Upper lobe of right lung (tissue), 1 donor: Measurements from ENCODE around the gene GRAMD1B. TPM values are rescaled to one million over a fixed set of nuclear protein-coding genes. Genes with fewer than 3 reads are reported as not detected.
"Not testable (repeated sequence)": the region's sequence is repeated elsewhere in the genome, so short reads cannot be mapped to it uniquely, and the experiment has no call there.

ENCODE experiments used
- ATAC-seq: fragments of 200-7000 bp; cut with Tn5 transposase; one replicate; pipeline ENCODE4 v1.9.1; 2020; ENCODE audit warnings: mild to moderate bottlenecking, moderate library complexity
- DNase-seq: peaks from one replicate; pipeline ENCODE4 v3.0.0-alpha.2; 2020
- H3K27ac ChIP-seq: fragments of 200-600 bp; one replicate; pipeline ENCODE4 v1.8.0; 2022
- H3K27me3 ChIP-seq: fragments of 200-600 bp; one replicate; pipeline ENCODE4 v1.8.0; 2022; ENCODE audit warnings: mild to moderate bottlenecking
- H3K36me3 ChIP-seq: fragments of 200-600 bp; one replicate; pipeline ENCODE4 v1.8.0; 2022
- H3K4me1 ChIP-seq: fragments of 200-600 bp; one replicate; pipeline ENCODE4 v1.8.0; 2022
- H3K4me3 ChIP-seq: fragments of 200-600 bp; one replicate; pipeline ENCODE4 v1.8.0; 2022; ENCODE audit warnings: mild to moderate bottlenecking
- H3K9me3 ChIP-seq: fragments of 200-600 bp; one replicate; pipeline ENCODE4 v1.8.0; 2022
- CTCF ChIP-seq: fragments of 200-600 bp; IDR thresholded peaks from one replicate; pipeline ENCODE4 v1.8.0; 2022; ENCODE audit warnings: antibody characterized with exemption
- intact Hi-C: fragments of 100-400 bp; cut with DNase I; formaldehyde crosslinking; loops from one replicate; pipeline ENCODE4 v1.11.0; 2022
- total RNA-seq: library from RNA; stranded (reverse); fragmentation: NEBNext Ultra II Directional; extraction: Animal tissue kit (Norgen Biotek cat#: 25700); gene quantifications from one replicate; pipeline ENCODE4 v1.2.1, GENCODE V29; 2021
- donor health status: DM: no; HTN: yes; CAD: no; lungs with severe emphysema.

Gene GRAMD1B
- total RNA-seq, 1 donor from 2014 or later = 4.8 TPM

GRCh38 chr11:123510579-123510905 lies 80.5 kb downstream of the GRAMD1B start:
- peaks cover 7% of the 10 kb centered on the region for H3K27me3 ChIP-seq
- no peak overlapping the region for H3K27ac ChIP-seq
- TF ChIP-seq CTCF = no peak
- H3K4me1 ChIP-seq = no peaks in the 10 kb centered on the region
- DNase-seq (no peak), ATAC-seq (no peak)
- H3K4me3 ChIP-seq = no peak overlapping the region
- no peaks in the 10 kb centered on the region for H3K36me3 ChIP-seq
- intact Hi-C loops = no loop called here
- no peaks in the 10 kb centered on the region for H3K9me3 ChIP-seq

- no peak overlapping the region for H3K4me3 ChIP-seq
- H3K4me1 ChIP-seq = no peaks in the 10 kb centered on the region
- DNase-seq (peak; percentile 86), ATAC-seq (peak; percentile 97)
- H3K9me3 ChIP-seq = no peaks in the 10 kb centered on the region
- H3K27me3 ChIP-seq = peaks cover 7% of the 10 kb centered on the region
- TF ChIP-seq CTCF = peak; percentile 82
- no peak overlapping the region for H3K27ac ChIP-seq
- intact Hi-C loops = no loop called here
- H3K36me3 ChIP-seq = no peaks in the 10 kb centered on the region
Measured at GRCh38 chr11:123511037-123511870, 81.2 kb downstream of the GRAMD1B start.

GRCh38 chr11:123513309-123513708 lies 83.2 kb downstream of the GRAMD1B start:
- H3K9me3 ChIP-seq, H3K27ac ChIP-seq, intact Hi-C loops, DNase-seq, H3K4me1 ChIP-seq, H3K36me3 ChIP-seq, H3K4me3 ChIP-seq, H3K27me3 ChIP-seq, ATAC-seq: not testable (repeated sequence)

- no peak for ATAC-seq
- Histone ChIP-seq H3K9me3 (no peaks in the 10 kb centered on the region), H3K4me1 (no peaks in the 10 kb centered on the region), H3K36me3 (no peaks in the 10 kb centered on the region), H3K27me3 (peaks cover 12% of the 10 kb centered on the region), H3K27ac (no peak overlapping the region), H3K4me3 (no peak overlapping the region)
- intact Hi-C loops = no loop called here
- TF ChIP-seq CTCF = no peak
- DNase-seq = no peak
Measured at GRCh38 chr11:123516238-123516637, 86.2 kb downstream of the GRAMD1B start.

GRCh38 chr11:123517559-123518364 lies 87.7 kb downstream of the GRAMD1B start:
- no peaks in the 10 kb centered on the region for H3K9me3 ChIP-seq
- no peak for TF ChIP-seq CTCF
- H3K36me3 ChIP-seq = no peaks in the 10 kb centered on the region
- no peak overlapping the region for H3K27ac ChIP-seq
- DNase-seq (no peak), ATAC-seq (no peak)
- H3K27me3 ChIP-seq = peaks cover 12% of the 10 kb centered on the region
- H3K4me3 ChIP-seq = no peak overlapping the region
- no peaks in the 10 kb centered on the region for H3K4me1 ChIP-seq
- intact Hi-C loops = no loop called here

- DNase-seq (no peak), ATAC-seq (no peak)
- peaks cover 12% of the 10 kb centered on the region for H3K27me3 ChIP-seq
- intact Hi-C loops = no loop called here
- no peaks in the 10 kb centered on the region for H3K36me3 ChIP-seq
- H3K27ac ChIP-seq = no peak overlapping the region
- H3K4me1 ChIP-seq = no peaks in the 10 kb centered on the region
- TF ChIP-seq CTCF = no peak
- no peak overlapping the region for H3K4me3 ChIP-seq
- H3K9me3 ChIP-seq = no peaks in the 10 kb centered on the region
Measured at GRCh38 chr11:123518496-123519054, 88.5 kb downstream of the GRAMD1B start.
